Measurements from ENCODE around the gene TOR1AIP1. TPM values are rescaled to one million over a fixed set of nuclear protein-coding genes. Genes with fewer than 3 reads are reported as not detected.

Gene TOR1AIP1
- total RNA-seq, 3 donors from 2014 or later (not counting 1 experiment from before 2014, with no cell fraction given), result 55.6 to 63.9 (median 59.5) TPM

DNA sequence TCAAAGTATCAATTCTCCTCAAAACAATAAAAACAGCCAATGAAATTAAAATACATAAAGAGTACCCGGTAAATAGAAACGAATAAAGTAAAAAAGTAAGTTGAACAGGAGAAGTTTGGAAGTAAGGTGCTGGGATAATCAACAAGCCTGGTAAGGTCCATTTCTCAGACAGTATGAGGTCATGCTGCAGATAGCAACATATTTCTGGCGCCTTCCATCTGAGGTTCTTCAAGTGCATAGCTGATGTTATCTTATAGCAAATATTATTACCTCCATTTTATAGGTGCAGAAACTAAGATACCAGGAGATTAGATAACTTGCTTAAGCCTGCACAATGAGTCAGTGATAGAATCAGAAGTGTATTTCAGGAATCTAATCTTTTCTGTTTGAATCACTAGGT lies 48.8 kb downstream of the TOR1AIP1 start:
- ATAC-seq, result no peak
- Mint-ChIP-seq H3K27me3 (ENCODE audit: low read depth in 2 of 2) (peaks cover 0 to 6% of the 10 kb centered on the region in 2 donors), H3K27ac (no peak overlapping the region), H3K9me3 (no peaks in the 10 kb centered on the region), H3K4me3 (no peak overlapping the region), H3K4me1 (no peaks in the 10 kb centered on the region), H3K36me3 (no peaks in the 10 kb centered on the region)
- intact Hi-C loops (cut with micrococcal nuclease), result no loop called here
- Histone ChIP-seq H3K27me3 (ENCODE audit: control insufficient read depth, insufficient read depth, low read length) (no peaks in the 10 kb centered on the region), H3K4me3 (ENCODE audit: low read length) (no peak overlapping the region), H3K4me1 (ENCODE audit: control insufficient read depth, insufficient read depth, low read length) (no peaks in the 10 kb centered on the region), H3K9me3 (ENCODE audit: control insufficient read depth, insufficient read depth, low read length) (no peaks in the 10 kb centered on the region), H3K36me3 (ENCODE audit: control insufficient read depth, insufficient read depth, low read length) (no peaks in the 10 kb centered on the region), H3K27ac (ENCODE audit: low read length) (no peak overlapping the region)
- WGBS (ENCODE audit: insufficient coverage), result 100% methylated on average over 1 of the region's 3 CpGs
- TF ChIP-seq, protein P1, sequence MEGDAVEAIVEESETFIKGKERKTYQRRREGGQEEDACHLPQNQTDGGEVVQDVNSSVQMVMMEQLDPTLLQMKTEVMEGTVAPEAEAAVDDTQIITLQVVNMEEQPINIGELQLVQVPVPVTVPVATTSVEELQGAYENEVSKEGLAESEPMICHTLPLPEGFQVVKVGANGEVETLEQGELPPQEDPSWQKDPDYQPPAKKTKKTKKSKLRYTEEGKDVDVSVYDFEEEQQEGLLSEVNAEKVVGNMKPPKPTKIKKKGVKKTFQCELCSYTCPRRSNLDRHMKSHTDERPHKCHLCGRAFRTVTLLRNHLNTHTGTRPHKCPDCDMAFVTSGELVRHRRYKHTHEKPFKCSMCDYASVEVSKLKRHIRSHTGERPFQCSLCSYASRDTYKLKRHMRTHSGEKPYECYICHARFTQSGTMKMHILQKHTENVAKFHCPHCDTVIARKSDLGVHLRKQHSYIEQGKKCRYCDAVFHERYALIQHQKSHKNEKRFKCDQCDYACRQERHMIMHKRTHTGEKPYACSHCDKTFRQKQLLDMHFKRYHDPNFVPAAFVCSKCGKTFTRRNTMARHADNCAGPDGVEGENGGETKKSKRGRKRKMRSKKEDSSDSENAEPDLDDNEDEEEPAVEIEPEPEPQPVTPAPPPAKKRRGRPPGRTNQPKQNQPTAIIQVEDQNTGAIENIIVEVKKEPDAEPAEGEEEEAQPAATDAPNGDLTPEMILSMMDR (IDR thresholded peaks at IDR 0.05), result no peak
- DNase-seq, result no peak

DNA sequence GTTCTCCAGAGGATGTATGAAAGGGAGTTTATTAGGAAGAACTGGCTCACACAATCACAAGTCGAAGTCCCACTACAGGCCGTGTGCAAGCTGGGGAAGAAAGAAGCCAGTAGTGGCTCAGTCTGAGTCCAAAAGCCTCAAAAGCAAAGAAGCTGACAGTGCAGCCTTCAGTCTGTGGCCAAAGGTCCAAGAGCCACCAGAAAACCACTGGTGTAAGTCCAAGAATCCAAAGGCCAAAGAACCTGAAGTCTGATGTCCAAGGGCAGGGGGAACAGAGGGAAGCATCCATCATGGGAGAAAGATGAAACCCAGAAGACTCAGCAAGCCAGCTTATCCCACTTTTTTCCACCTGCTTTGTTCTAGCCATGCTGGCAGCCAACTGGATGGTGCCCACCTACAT lies 51.1 kb downstream of the TOR1AIP1 start:
- Mint-ChIP-seq H3K36me3 (no peaks in the 10 kb centered on the region), H3K27me3 (ENCODE audit: low read depth in 2 of 2) (peaks cover 8 to 12% of the 10 kb centered on the region in 2 donors), H3K27ac (no peak overlapping the region), H3K4me3 (no peak overlapping the region), H3K4me1 (no peaks in the 10 kb centered on the region), H3K9me3 (no peaks in the 10 kb centered on the region)
- H3K27ac ChIP-seq (ENCODE audit: low read length), result no peak overlapping the region
- DNase-seq (no peak), ATAC-seq (no peak)
- H3K4me3 ChIP-seq (ENCODE audit: low read length), result no peak overlapping the region
- no peaks in the 10 kb centered on the region for H3K36me3 ChIP-seq (ENCODE audit: control insufficient read depth, insufficient read depth, low read length)
- no peaks in the 10 kb centered on the region for H3K27me3 ChIP-seq (ENCODE audit: control insufficient read depth, insufficient read depth, low read length)
- TF ChIP-seq, protein P1 (IDR thresholded peaks at IDR 0.05), result no peak
- H3K4me1 ChIP-seq (ENCODE audit: control insufficient read depth, insufficient read depth, low read length), result no peaks in the 10 kb centered on the region
- intact Hi-C loops (cut with micrococcal nuclease), result no loop called here
- H3K9me3 ChIP-seq (ENCODE audit: control insufficient read depth, insufficient read depth, low read length), result no peaks in the 10 kb centered on the region
- WGBS (ENCODE audit: insufficient coverage), result 94% methylated on average over 2 of the region's 2 CpGs

DNA sequence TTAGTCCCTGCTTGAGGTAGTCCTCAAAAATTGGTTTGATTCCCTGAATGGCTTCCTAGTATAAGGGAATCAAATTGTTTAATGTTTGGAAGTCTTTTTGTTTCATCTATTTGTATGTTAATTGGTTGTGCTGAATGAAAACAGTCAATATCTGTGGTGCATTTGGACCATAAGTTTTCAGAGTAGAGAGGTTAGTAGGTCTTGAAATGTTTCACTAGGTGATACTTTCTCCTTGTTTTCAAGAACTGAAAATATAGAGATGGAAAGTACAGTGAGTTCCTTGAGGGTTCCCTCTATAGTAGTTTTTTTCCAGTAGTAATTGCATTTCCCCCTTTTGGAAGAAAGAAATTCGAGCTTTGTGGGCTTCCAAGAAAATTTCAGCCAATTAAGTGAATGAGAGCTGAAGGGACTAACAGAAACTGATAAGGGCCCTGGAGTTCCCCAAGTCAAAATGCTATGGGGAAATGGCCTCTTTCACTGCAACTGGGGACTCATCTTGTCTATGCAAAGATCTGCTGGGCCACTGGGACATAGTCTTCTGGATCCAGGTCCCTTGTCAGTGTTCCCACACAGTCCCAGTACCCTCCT lies 53.9 kb downstream of the TOR1AIP1 start:
- no peaks in the 10 kb centered on the region for H3K27me3 ChIP-seq (ENCODE audit: control insufficient read depth, insufficient read depth, low read length)
- H3K4me1 ChIP-seq (ENCODE audit: control insufficient read depth, insufficient read depth, low read length), result no peaks in the 10 kb centered on the region
- no peaks in the 10 kb centered on the region for H3K4me1 Mint-ChIP-seq
- H3K27ac Mint-ChIP-seq, result no peak overlapping the region
- WGBS (ENCODE audit: insufficient coverage), result 71% methylated on average over 1 of the region's 1 CpG
- no peak for DNase-seq
- no peaks in the 10 kb centered on the region for H3K9me3 ChIP-seq (ENCODE audit: control insufficient read depth, insufficient read depth, low read length)
- peaks cover 12 to 20% of the 10 kb centered on the region in 2 donors for H3K27me3 Mint-ChIP-seq (ENCODE audit: low read depth in 2 of 2)
- no peak overlapping the region for H3K4me3 Mint-ChIP-seq
- H3K36me3 ChIP-seq (ENCODE audit: control insufficient read depth, insufficient read depth, low read length), result no peaks in the 10 kb centered on the region
- no peaks in the 10 kb centered on the region for H3K36me3 Mint-ChIP-seq
- intact Hi-C loops (cut with micrococcal nuclease), result no loop called here
- no peak overlapping the region for H3K27ac ChIP-seq (ENCODE audit: low read length)
- ATAC-seq, result no peak
- H3K9me3 Mint-ChIP-seq, result no peaks in the 10 kb centered on the region
- H3K4me3 ChIP-seq (ENCODE audit: low read length), result no peak overlapping the region
- TF ChIP-seq, protein P1 (IDR thresholded peaks at IDR 0.05), result no peak

DNA sequence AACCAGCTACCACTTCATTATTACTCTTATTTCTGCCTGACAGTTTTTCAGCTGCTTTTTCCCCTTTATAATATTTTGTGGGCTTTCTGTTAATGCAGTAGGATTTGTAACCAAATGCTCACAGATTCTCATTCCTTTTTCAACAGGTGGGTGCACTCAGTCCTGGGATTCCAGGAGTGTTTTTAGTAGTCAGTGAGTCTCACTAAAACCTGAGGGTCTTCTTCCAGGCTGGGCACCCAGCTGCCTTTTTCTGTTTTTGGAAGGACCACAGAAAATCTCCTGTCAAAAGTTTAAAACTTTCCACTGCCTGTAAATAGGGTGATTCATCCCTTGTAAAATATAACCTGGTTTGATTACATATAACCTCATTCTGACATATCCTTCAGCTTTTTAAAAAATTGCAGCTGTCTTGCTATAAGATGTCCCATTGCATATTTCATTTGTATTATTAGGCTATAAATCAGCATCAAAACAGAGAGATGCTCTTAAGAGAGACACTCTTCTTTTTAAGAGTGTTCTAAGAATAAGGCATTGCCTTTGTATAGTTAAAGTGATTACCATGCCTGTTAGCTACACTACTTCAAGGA lies 55.7 kb downstream of the TOR1AIP1 start:
- DNase-seq (no peak), ATAC-seq (no peak)
- H3K4me3 ChIP-seq (ENCODE audit: low read length), result no peak overlapping the region
- H3K4me1 ChIP-seq (ENCODE audit: control insufficient read depth, insufficient read depth, low read length), result no peaks in the 10 kb centered on the region
- no peaks in the 10 kb centered on the region for H3K27me3 ChIP-seq (ENCODE audit: control insufficient read depth, insufficient read depth, low read length)
- no peaks in the 10 kb centered on the region for H3K36me3 Mint-ChIP-seq
- peaks cover 12 to 20% of the 10 kb centered on the region in 2 donors for H3K27me3 Mint-ChIP-seq (ENCODE audit: low read depth in 2 of 2)
- H3K27ac ChIP-seq (ENCODE audit: low read length), result no peak overlapping the region
- no peaks in the 10 kb centered on the region for H3K9me3 Mint-ChIP-seq
- H3K9me3 ChIP-seq (ENCODE audit: control insufficient read depth, insufficient read depth, low read length), result no peaks in the 10 kb centered on the region
- H3K36me3 ChIP-seq (ENCODE audit: control insufficient read depth, insufficient read depth, low read length), result no peaks in the 10 kb centered on the region
- intact Hi-C loops (cut with micrococcal nuclease), result no loop called here
- no peaks in the 10 kb centered on the region for H3K4me1 Mint-ChIP-seq
- TF ChIP-seq, protein P1 (IDR thresholded peaks at IDR 0.05), result no peak
- no peak overlapping the region for H3K4me3 Mint-ChIP-seq
- no peak overlapping the region for H3K27ac Mint-ChIP-seq
